Neural cell (in vitro differentiated cells): ENCODE data around the gene LNX1. TPM values are rescaled to one million over a fixed set of nuclear protein-coding genes. Genes with fewer than 3 reads are reported as not detected.

ENCODE experiments used
- H2AFZ ChIP-seq: fragments of 200-600, 300-800 bp; sonication (generic), shearing (Covaris generic); 2 replicates; pipeline ENCODE4 v1.6.0; 2014; ENCODE audit warnings: low read depth, mild to moderate bottlenecking, antibody characterized with exemption, low read length, moderate library complexity
- H3F3A ChIP-seq: fragments of 200-600 bp; shearing (Covaris generic); 2 replicates; pipeline ENCODE4 v1.6.1; 2016; ENCODE audit warnings: mild to moderate bottlenecking, moderate library complexity, mixed read lengths, antibody characterized with exemption, low read length; ENCODE audit not compliant: insufficient read depth, poor library complexity, severe bottlenecking
- H3K27ac ChIP-seq: fragments of 200-600, 300-800 bp; sonication (generic), shearing (Covaris generic); 2 replicates; pipeline ENCODE4 v1.5.1; 2014; ENCODE audit warnings: mild to moderate bottlenecking, low read length, moderate library complexity
- H3K27me3 ChIP-seq: fragments of 300-800, 200-600 bp; sonication (generic), shearing (Covaris generic); 2 replicates; pipeline ENCODE4 v1.6.0; 2014; ENCODE audit warnings: mild to moderate bottlenecking, low read depth, low read length, moderate library complexity; ENCODE audit not compliant: insufficient read depth
- H3K36me3 ChIP-seq: fragments of 300-800, 200-600 bp; sonication (generic), shearing (Covaris generic); 2 replicates; pipeline ENCODE4 v1.5.1; 2014; ENCODE audit warnings: mild to moderate bottlenecking, antibody characterized with exemption, low read length, moderate library complexity; ENCODE audit not compliant: insufficient read depth
- H3K4me2 ChIP-seq: fragments of 300-800, 200-600 bp; sonication (generic), shearing (Covaris generic); 2 replicates; pipeline ENCODE4 v1.6.0; 2014; ENCODE audit warnings: mild to moderate bottlenecking, low read length
- H3K4me3 ChIP-seq: fragments of 300-800, 200-600 bp; sonication (generic), shearing (Covaris generic); 2 replicates; pipeline ENCODE4 v1.5.1; 2014; ENCODE audit warnings: mild to moderate bottlenecking, low read length, moderate library complexity
- H3K79me2 ChIP-seq: fragments of 200-600 bp; shearing (Covaris generic); replicated peaks from 2 replicates; pipeline ENCODE4 v1.6.0; 2014; ENCODE audit warnings: mild to moderate bottlenecking, low read length, moderate library complexity; ENCODE audit not compliant: insufficient read depth
- H3K9ac ChIP-seq: fragments of 300-800, 200-600 bp; sonication (generic), shearing (Covaris generic); 2 replicates; pipeline ENCODE4 v1.6.1; 2016; ENCODE audit warnings: mild to moderate bottlenecking, low read length, mixed read lengths
- H3K9me2 ChIP-seq: fragments of 200-600 bp; shearing (Covaris generic); 2 replicates; pipeline ENCODE4 v1.6.1; 2016; ENCODE audit warnings: mild to moderate bottlenecking, low read length, mixed read lengths; ENCODE audit not compliant: insufficient read depth
- H3K9me3 ChIP-seq: fragments of 200-600, 300-800 bp; sonication (generic), shearing (Covaris generic); 2 replicates; pipeline ENCODE4 v1.6.1; 2016; ENCODE audit warnings: mild to moderate bottlenecking, mixed run types, low read length, moderate library complexity, mixed read lengths
- H4K20me1 ChIP-seq: fragments of 200-600 bp; shearing (Covaris generic); 2 replicates; pipeline ENCODE4 v1.6.1; 2016; ENCODE audit warnings: mild to moderate bottlenecking, mixed run types; ENCODE audit not compliant: insufficient read depth
- EP300 ChIP-seq: fragments of 450-650 bp; conservative IDR thresholded peaks from 2 replicates; pipeline ENCODE4 v1.6.1; 2014; ENCODE audit warnings: antibody characterized with exemption, mild to moderate bottlenecking, moderate library complexity; ENCODE audit not compliant: poor library complexity, severe bottlenecking
- EZH2 ChIP-seq: fragments of 200-600, 300-800 bp; shearing (Covaris generic), sonication (generic); IDR thresholded peaks from 2 replicates; pipeline ENCODE4 v1.6.1; 2014; ENCODE audit warnings: antibody characterized with exemption, low read length, borderline replicate concordance, mild to moderate bottlenecking; ENCODE audit not compliant: insufficient read depth, poor library complexity, severe bottlenecking
- MXI1 ChIP-seq: fragments of 450-650 bp; conservative IDR thresholded peaks from 2 replicates; pipeline ENCODE4 v1.6.1; 2014; ENCODE audit warnings: antibody characterized with exemption, mild to moderate bottlenecking; ENCODE audit not compliant: poor library complexity, severe bottlenecking
- POLR2AphosphoS5 ChIP-seq: IDR thresholded peaks from 2 replicates; pipeline ENCODE4 v1.6.1; 2012
- RAD21 ChIP-seq: fragments of 450-650 bp; conservative IDR thresholded peaks from 2 replicates; pipeline ENCODE4 v1.6.1; 2014; ENCODE audit warnings: antibody characterized with exemption, mild to moderate bottlenecking, moderate library complexity
- SMC3 ChIP-seq: fragments of 450-650 bp; conservative IDR thresholded peaks from 2 replicates; pipeline ENCODE4 v1.6.1; 2014; ENCODE audit warnings: antibody characterized with exemption, mild to moderate bottlenecking, moderate library complexity; ENCODE audit not compliant: poor library complexity
- TAF1 ChIP-seq: IDR thresholded peaks from 2 replicates; pipeline ENCODE4 v1.6.1; 2012; ENCODE audit warnings: low read depth
- polyA plus RNA-seq: library from polyadenylated mRNA; depleted of rRNA; stranded (reverse); fragments of >200 nt; gene quantifications from 2 replicates; pipeline ENCODE4 v1.2.3, GENCODE V29; 2014
- TF ChIP-seq, protein P1 (sequence below): IDR thresholded peaks from 2 replicates; pipeline ENCODE4 v1.6.1; 2012; ENCODE audit warnings: borderline replicate concordance
- TF ChIP-seq, protein P2 (sequence below): fragments of 450-650 bp; IDR thresholded peaks from 2 replicates; pipeline ENCODE4 v1.5.1; 2014; ENCODE audit warnings: antibody characterized with exemption, mild to moderate bottlenecking, moderate library complexity; ENCODE audit not compliant: poor library complexity, severe bottlenecking

Gene LNX1
- polyA plus RNA-seq, 1 donor from 2014 or later = 3.4 TPM

DNA sequence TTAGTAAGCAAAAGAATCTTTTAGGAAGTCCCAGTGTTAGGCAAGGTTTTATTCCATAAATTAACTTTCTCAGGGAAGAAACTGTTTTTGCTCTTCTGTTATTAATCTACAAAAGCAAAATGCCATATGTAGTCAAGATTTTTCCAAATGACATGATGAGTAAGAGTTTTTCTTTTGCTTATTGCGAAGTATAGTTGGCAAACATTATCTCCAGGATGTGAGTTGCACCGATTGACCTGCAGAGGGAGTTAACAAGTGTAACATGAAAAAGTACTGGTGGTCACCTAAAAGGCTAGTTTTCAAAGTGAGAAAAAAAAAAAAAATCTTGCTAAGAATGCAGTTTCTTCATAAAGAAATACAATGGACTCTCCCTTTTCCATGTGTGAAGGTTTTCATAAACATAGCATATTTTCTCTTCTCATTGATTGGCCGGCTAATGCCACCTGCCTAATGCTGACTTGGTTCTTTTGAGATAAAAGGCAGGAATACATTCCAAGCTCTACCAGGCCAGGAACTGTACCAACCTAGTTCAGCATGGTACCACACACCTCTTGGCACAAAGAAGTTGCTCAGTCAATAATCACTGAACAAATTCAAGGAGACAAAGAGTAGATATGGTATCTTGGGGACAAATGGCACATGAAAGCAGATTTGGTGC lies 100.2 kb downstream of the LNX1 start:
- no peak overlapping the region for H2AFZ ChIP-seq
- TF ChIP-seq, protein P1, sequence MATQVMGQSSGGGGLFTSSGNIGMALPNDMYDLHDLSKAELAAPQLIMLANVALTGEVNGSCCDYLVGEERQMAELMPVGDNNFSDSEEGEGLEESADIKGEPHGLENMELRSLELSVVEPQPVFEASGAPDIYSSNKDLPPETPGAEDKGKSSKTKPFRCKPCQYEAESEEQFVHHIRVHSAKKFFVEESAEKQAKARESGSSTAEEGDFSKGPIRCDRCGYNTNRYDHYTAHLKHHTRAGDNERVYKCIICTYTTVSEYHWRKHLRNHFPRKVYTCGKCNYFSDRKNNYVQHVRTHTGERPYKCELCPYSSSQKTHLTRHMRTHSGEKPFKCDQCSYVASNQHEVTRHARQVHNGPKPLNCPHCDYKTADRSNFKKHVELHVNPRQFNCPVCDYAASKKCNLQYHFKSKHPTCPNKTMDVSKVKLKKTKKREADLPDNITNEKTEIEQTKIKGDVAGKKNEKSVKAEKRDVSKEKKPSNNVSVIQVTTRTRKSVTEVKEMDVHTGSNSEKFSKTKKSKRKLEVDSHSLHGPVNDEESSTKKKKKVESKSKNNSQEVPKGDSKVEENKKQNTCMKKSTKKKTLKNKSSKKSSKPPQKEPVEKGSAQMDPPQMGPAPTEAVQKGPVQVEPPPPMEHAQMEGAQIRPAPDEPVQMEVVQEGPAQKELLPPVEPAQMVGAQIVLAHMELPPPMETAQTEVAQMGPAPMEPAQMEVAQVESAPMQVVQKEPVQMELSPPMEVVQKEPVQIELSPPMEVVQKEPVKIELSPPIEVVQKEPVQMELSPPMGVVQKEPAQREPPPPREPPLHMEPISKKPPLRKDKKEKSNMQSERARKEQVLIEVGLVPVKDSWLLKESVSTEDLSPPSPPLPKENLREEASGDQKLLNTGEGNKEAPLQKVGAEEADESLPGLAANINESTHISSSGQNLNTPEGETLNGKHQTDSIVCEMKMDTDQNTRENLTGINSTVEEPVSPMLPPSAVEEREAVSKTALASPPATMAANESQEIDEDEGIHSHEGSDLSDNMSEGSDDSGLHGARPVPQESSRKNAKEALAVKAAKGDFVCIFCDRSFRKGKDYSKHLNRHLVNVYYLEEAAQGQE = no peak
- TF ChIP-seq SMC3 = peak; percentile 42
- TF ChIP-seq MXI1 = no peak
- TF ChIP-seq EP300 = no peak
- TF ChIP-seq TAF1 = no peak
- TF ChIP-seq EZH2 = no peak
- TF ChIP-seq, protein P2, sequence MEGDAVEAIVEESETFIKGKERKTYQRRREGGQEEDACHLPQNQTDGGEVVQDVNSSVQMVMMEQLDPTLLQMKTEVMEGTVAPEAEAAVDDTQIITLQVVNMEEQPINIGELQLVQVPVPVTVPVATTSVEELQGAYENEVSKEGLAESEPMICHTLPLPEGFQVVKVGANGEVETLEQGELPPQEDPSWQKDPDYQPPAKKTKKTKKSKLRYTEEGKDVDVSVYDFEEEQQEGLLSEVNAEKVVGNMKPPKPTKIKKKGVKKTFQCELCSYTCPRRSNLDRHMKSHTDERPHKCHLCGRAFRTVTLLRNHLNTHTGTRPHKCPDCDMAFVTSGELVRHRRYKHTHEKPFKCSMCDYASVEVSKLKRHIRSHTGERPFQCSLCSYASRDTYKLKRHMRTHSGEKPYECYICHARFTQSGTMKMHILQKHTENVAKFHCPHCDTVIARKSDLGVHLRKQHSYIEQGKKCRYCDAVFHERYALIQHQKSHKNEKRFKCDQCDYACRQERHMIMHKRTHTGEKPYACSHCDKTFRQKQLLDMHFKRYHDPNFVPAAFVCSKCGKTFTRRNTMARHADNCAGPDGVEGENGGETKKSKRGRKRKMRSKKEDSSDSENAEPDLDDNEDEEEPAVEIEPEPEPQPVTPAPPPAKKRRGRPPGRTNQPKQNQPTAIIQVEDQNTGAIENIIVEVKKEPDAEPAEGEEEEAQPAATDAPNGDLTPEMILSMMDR = peak; percentile 51
- TF ChIP-seq RAD21 = peak; percentile 36
- TF ChIP-seq POLR2AphosphoS5 = no peak
- no peaks in the 10 kb centered on the region for H3F3A ChIP-seq
- no peaks in the 10 kb centered on the region for H3K9me2 ChIP-seq
- no peaks in the 10 kb centered on the region for H4K20me1 ChIP-seq
- H3K27me3 ChIP-seq = no peaks in the 10 kb centered on the region
- H3K79me2 ChIP-seq = no peaks in the 10 kb centered on the region
- H3K9me3 ChIP-seq = no peaks in the 10 kb centered on the region
- no peak overlapping the region for H3K9ac ChIP-seq
- no peak overlapping the region for H3K4me2 ChIP-seq
- no peaks in the 10 kb centered on the region for H3K36me3 ChIP-seq
- H3K4me3 ChIP-seq = no peak overlapping the region
- H3K27ac ChIP-seq = no peak overlapping the region

DNA sequence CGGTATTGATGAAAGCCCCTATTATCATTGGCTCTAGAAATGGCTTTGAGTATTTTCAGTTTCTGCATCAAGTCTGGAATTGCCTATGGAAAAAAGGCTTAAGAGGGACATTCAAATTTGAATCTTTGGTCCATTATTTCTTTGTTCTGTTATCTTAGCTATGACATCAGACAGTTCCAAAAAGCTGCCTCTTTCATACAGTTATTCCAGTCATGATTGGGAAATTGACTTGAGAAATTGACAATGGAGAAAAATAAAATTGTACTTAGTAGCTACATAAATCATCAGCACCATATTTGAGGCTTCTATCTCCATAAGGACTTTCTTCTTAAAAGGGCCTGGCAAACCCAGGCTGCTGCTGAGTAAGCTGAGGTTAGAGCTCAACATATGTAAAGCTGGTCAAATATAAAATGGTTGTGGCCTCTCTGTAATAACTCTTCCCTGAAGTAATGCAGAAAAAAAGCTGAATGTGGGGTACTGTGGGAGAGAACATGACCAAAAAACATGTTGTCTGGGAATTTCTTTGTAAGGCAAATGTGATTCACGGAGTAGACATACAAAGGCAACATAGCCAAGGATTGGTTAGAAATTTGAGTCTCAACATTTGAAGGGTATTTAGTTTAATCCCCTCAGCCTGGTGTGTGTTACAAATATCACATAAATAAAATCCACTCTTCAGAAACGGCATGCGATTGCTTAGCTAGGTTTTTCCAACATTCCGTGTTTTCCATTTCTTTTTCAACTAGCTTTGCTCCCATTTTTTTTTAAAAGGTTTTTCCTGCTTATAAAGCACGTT lies 100.9 kb downstream of the LNX1 start:
- TF ChIP-seq, protein P1 = no peak
- TF ChIP-seq, protein P2 = no peak
- TF ChIP-seq TAF1 (no peak), RAD21 (no peak), POLR2AphosphoS5 (no peak), EZH2 (no peak), EP300 (no peak), MXI1 (no peak), SMC3 (no peak)
- Histone ChIP-seq H3K4me2 (no peak overlapping the region), H3F3A (no peaks in the 10 kb centered on the region), H3K9me2 (no peaks in the 10 kb centered on the region), H3K36me3 (no peaks in the 10 kb centered on the region), H3K4me3 (no peak overlapping the region), H2AFZ (no peak overlapping the region), H3K79me2 (no peaks in the 10 kb centered on the region), H3K9ac (no peak overlapping the region), H3K9me3 (no peaks in the 10 kb centered on the region), H3K27ac (no peak overlapping the region), H4K20me1 (no peaks in the 10 kb centered on the region), H3K27me3 (no peaks in the 10 kb centered on the region)
